K562 (cell line): ENCODE measurements around the gene MCFD2. TPM values are rescaled to one million over a fixed set of nuclear protein-coding genes. Genes with fewer than 3 reads are reported as not detected.

Experiments
- ATAC-seq: fragments of 200-7000 bp; cut with Tn5 transposase; 3 replicates; pipeline ENCODE4 v1.9.1; 2020; ENCODE audit warnings: moderate library complexity
- BruUV-seq: library from RNA; stranded (reverse); fragments of 400-500 nt; replicated peaks from 2 replicates; lab custom pipeline; 2021; lab: Mats Ljungman, UMichigan
- CTCF ChIA-PET: fragments of 300-600 bp; formaldehyde crosslinking; extraction: SDS; loops from one replicate; lab custom pipeline; 2021; ENCODE audit warnings: low intra/inter-chr PET ratio; lab: Yijun Ruan, JAX
- POLR2A ChIA-PET: fragments of 300-600, 350-650 bp; sonication (Branson Sonifier 250); formaldehyde crosslinking; extraction: SDS; loops from one replicate; lab custom pipeline; 2021; ENCODE audit warnings: antibody characterized with exemption, inconsistent platforms; lab: Yijun Ruan, JAX
- DNase-seq, 4 experiments: peaks; one replicate each; pipeline versions ENCODE4 v3.0.0 to v3.0.0-alpha.2; 2011 to 2018; ENCODE audit warnings: low spot score in 3 of 4, mixed read lengths in 3 of 4; ENCODE audit errors: extremely low read depth in 1 of 4
- FAIRE-seq: peaks from 2 replicates; lab custom pipeline; 2011; peaks lifted over from hg19 to GRCh38; lab: Jason Lieb, UNC
- H2AFZ ChIP-seq: 2 replicates; pipeline ENCODE4 v1.6.0; 2011; ENCODE audit warnings: low read depth, low read length, control low read depth, inconsistent platforms
- H3K27ac ChIP-seq: fragments of 200-600 bp; 3 replicates; pipeline ENCODE4 v1.8.0; 2011; ENCODE audit warnings: low read depth, mild to moderate bottlenecking, control low read depth, inconsistent platforms, low read length, moderate library complexity, mixed read lengths; ENCODE audit errors: extremely low read depth
- H3K27me3 ChIP-seq, 2 experiments: fragments of 300-600 bp in 1 of 2; 2 replicates in 1 of 2; 3 replicates in 1 of 2; pipeline versions ENCODE4 v1.6.0 to v1.8.0; 2011; ENCODE audit warnings: inconsistent platforms in 2 of 2, low read length in 2 of 2, mild to moderate bottlenecking in 1 of 2, mixed read lengths in 1 of 2, moderate library complexity in 1 of 2; ENCODE audit not compliant: control insufficient read depth in 2 of 2, insufficient read depth in 2 of 2
- H3K36me3 ChIP-seq: fragments of 300-600 bp; 3 replicates; pipeline ENCODE4 v1.8.0; 2011; ENCODE audit warnings: mild to moderate bottlenecking, low read length, inconsistent platforms; ENCODE audit not compliant: control insufficient read depth, insufficient read depth
- H3K4me1 ChIP-seq, 2 experiments: fragments of 200-600 bp in 1 of 2; replicated peaks in 1 of 2; 2 replicates in 1 of 2; 3 replicates in 1 of 2; pipeline versions ENCODE4 v1.5.1 to v1.8.0; 2011; ENCODE audit warnings: inconsistent platforms in 2 of 2, low read length in 2 of 2, mild to moderate bottlenecking in 1 of 2, mixed read lengths in 1 of 2, moderate library complexity in 1 of 2; ENCODE audit not compliant: control insufficient read depth in 2 of 2, insufficient read depth in 2 of 2
- H3K4me2 ChIP-seq: 2 replicates; pipeline ENCODE4 v1.6.1; 2011; ENCODE audit warnings: low read length, control low read depth, inconsistent platforms, mixed read lengths; ENCODE audit not compliant: insufficient read depth
- H3K4me3 ChIP-seq: fragments of 200-600 bp; sonication (generic), shearing (Covaris generic); 2 replicates; pipeline ENCODE4 v1.5.1; 2016; ENCODE audit warnings: control low read depth, inconsistent platforms
- H3K79me2 ChIP-seq: fragments of 200-600 bp; 3 replicates; pipeline ENCODE4 v1.8.0; 2011; ENCODE audit warnings: low read length, inconsistent platforms; ENCODE audit not compliant: control insufficient read depth, insufficient read depth
- H3K9ac ChIP-seq, 2 experiments: 2 replicates each; pipeline versions ENCODE4 v1.6.0 to v1.6.1; 2011; ENCODE audit warnings: low read depth in 2 of 2, low read length in 2 of 2, control low read depth in 1 of 2, inconsistent platforms in 1 of 2, mild to moderate bottlenecking in 1 of 2, mixed read lengths in 1 of 2; ENCODE audit not compliant: insufficient read depth in 1 of 2
- H3K9me1 ChIP-seq: one replicate; pipeline ENCODE4 v1.6.0; 2011; ENCODE audit warnings: inconsistent platforms, mild to moderate bottlenecking, low read length, moderate library complexity; ENCODE audit not compliant: control insufficient read depth, insufficient read depth
- H3K9me3 ChIP-seq: replicated peaks from 2 replicates; pipeline ENCODE4 v1.5.1; 2011; ENCODE audit warnings: low read depth, low read length, inconsistent platforms; ENCODE audit not compliant: control insufficient read depth, insufficient read depth
- H4K20me1 ChIP-seq: replicated peaks from 2 replicates; pipeline ENCODE4 v1.6.1; 2011; ENCODE audit warnings: low read length, inconsistent platforms, mixed read lengths; ENCODE audit not compliant: control insufficient read depth, insufficient read depth
- HCFC1 ChIP-seq: IDR thresholded peaks from 2 replicates; pipeline ENCODE4 v1.6.1; 2012; ENCODE audit warnings: low read depth, low read length, improper control_type of control experiment
- POLR2AphosphoS5 ChIP-seq: IDR thresholded peaks from 2 replicates; pipeline ENCODE4 v1.6.1; 2011; ENCODE audit warnings: mild to moderate bottlenecking, low read depth, low read length, moderate library complexity; ENCODE audit not compliant: control insufficient read depth, insufficient read depth
- XRCC3 ChIP-seq: fragments of 450-650 bp; IDR thresholded peaks from 2 replicates; pipeline ENCODE4 v1.6.1; 2017; ENCODE audit warnings: mild to moderate bottlenecking, moderate library complexity
- ZNF668 ChIP-seq: fragments of 250-450 bp; sonication (Bioruptor Pico); IDR thresholded peaks from 2 replicates; pipeline ENCODE4 v1.8.0; 2022; ENCODE audit warnings: mild to moderate bottlenecking, inconsistent platforms
- WGBS: fragments of 100-300 bp; shearing (Covaris generic); methylation state at CpG from one replicate; pipeline ENCODE4 v1.1.6; 2016; ENCODE audit warnings: low coverage, mixed read lengths; ENCODE audit not compliant: insufficient coverage; ENCODE audit errors: missing lambda C conversion rate; 5-methylcytosine and 5-hydroxymethylcytosine counted together
- in situ Hi-C: fragments of 300-500 bp; cut with MboI; formaldehyde crosslinking; loops from 4 replicates; pipeline ENCODE4 v1.15.0; 2018; ENCODE audit warnings: inconsistent platforms, mixed read lengths
- intact Hi-C: fragments of 100-400 bp; cut with micrococcal nuclease; formaldehyde crosslinking; loops from 2 replicates; pipeline ENCODE4 v1.14.2; 2022
- polyA plus RNA-seq, 8 experiments: library from polyadenylated mRNA; depleted of rRNA in 4 of 8; stranded (reverse) in 5 of 8; unstranded in 3 of 8; fragments of >200 nt; fragmentation: Nextera tagmentation in 2 of 8; fragmentation: Illumina TruSeq in 1 of 8; extraction: Ambion mirVana in 2 of 8; extraction: Trizol in 1 of 8; gene quantifications; 2 replicates each; pipeline versions ENCODE4 v1.2.1 to v1.2.3, GENCODE V29; 2011 to 2014; ENCODE audit warnings: inconsistent platforms in 1 of 8, missing spikeins in 1 of 8
- total RNA-seq, 7 experiments: library from RNA; depleted of rRNA in 6 of 7; stranded (reverse); fragments of >200 nt in 6 of 7; fragmentation: Illumina TruSeq in 2 of 7; extraction: Trizol in 2 of 7; gene quantifications; 2 replicates each; pipeline versions ENCODE4 v1.2.1 to v1.2.3, GENCODE V29; 2011 to 2021; ENCODE audit warnings: low replicate concordance in 1 of 7

The MCFD2 gene
- total and polyA plus RNA-seq, 9 of the 15 experiments (the other 6 are each of a cell fraction or from before 2014, with no cell fraction given): 78.6 to 237 (median 123) TPM

DNA sequence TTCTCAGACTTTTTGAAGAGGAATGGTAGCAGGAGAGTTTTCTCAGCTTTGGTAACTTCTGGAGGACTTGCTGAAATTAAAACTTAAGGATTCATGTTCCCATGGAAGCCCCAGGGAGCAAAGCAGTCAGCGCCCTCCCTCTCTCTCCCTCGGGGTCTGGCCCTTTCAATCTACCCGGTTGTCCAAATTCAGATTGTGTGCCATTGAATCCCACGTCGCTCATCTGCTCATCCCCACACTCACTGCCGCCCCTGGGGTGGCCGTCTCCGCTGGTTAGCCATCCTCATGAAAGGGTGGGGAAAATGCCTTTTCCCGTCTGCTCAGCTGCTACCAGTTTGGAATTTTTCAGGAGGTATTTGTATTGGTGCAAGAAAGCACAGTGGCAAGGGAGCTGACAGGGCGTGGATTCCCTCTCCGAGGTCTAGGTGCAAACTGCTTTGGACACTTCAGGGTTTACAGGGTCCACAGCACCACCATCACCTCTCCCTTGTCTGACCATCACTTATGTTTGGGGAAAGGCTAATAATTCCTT lies 27.1 kb downstream of the MCFD2 start:
- no TSS peak for BruUV-seq
- ATAC-seq: no peak
- no peak overlapping the region; a peak in 1 of 4 replicates for H3K9ac ChIP-seq
- H3K4me2 ChIP-seq: no peak overlapping the region
- H3K27ac ChIP-seq: no peak overlapping the region
- TF ChIP-seq POLR2AphosphoS5: no peak
- TF ChIP-seq ZNF668: no peak
- TF ChIP-seq HCFC1: no peak
- no peak for TF ChIP-seq XRCC3
- no peaks in the 10 kb centered on the region for H3K36me3 ChIP-seq
- H3K27me3 ChIP-seq: peaks cover 14 to 24% of the 10 kb centered on the region in 2 experiments
- in situ Hi-C loops (loop anchor here (5.0 kb wide), 1 partner anchor 236 kb away; no protein-coding TSS in a partner anchor), intact Hi-C loops (loop anchor here (2.0 to 5.0 kb wide), 4 partner anchors 108 to 896 kb away; no protein-coding TSS in a partner anchor)
- no peak overlapping the region for H2AFZ ChIP-seq
- no peaks in the 10 kb centered on the region for H4K20me1 ChIP-seq
- CTCF ChIA-PET: interaction anchor here (0.7 to 1.6 kb wide), 2 partner anchors 243 to 256 kb away, joined by 3 to 12 read pairs; no protein-coding TSS in a partner anchor
- DNase-seq: no peak
- H3K4me1 ChIP-seq: no peaks in the 10 kb centered on the region
- no peaks in the 10 kb centered on the region for H3K9me3 ChIP-seq
- H3K4me3 ChIP-seq: no peak overlapping the region
- FAIRE-seq: peak; percentile 15
- H3K79me2 ChIP-seq: no peaks in the 10 kb centered on the region
- POLR2A ChIA-PET: interaction anchor here (1.5 kb wide), 1 partner anchor 11 kb away, joined by 5 read pairs; no protein-coding TSS in a partner anchor
- 26% methylated on average over 10 of the region's 11 CpGs for WGBS
- H3K9me1 ChIP-seq: no peaks in the 10 kb centered on the region
